GM23338 (cell line): Measurements from ENCODE around the gene GHR. TPM values are rescaled to one million over a fixed set of nuclear protein-coding genes. Genes with fewer than 3 reads are reported as not detected.

Experiments
- ATAC-seq: fragments of 200-7000 bp; cut with Tn5 transposase; 3 replicates; pipeline ENCODE4 v1.9.1; 2020
- DNase-seq: peaks from one replicate; pipeline ENCODE4 v3.0.0-alpha.2; 2015; ENCODE audit warnings: low spot score
- H2AFZ ChIP-seq: fragments of 200-600 bp; sonication (generic); 2 replicates; pipeline ENCODE4 v1.8.0; 2016; ENCODE audit warnings: antibody characterized with exemption, mild to moderate bottlenecking, moderate library complexity
- H3F3A ChIP-seq: fragments of 200-600 bp; sonication (generic); replicated peaks from 2 replicates; pipeline ENCODE4 v1.8.0; 2017; ENCODE audit warnings: antibody characterized with exemption, mixed run types, low read depth
- H3K27ac ChIP-seq: fragments of 200-600 bp; sonication (generic); 2 replicates; pipeline ENCODE4 v1.6.1; 2016; ENCODE audit warnings: low read depth
- H3K27me3 ChIP-seq: fragments of 200-600 bp; sonication (generic); 2 replicates; pipeline ENCODE4 v1.8.0; 2016; ENCODE audit warnings: mild to moderate bottlenecking, mixed run types, moderate library complexity; ENCODE audit not compliant: insufficient read depth
- H3K36me3 ChIP-seq: fragments of 200-600 bp; sonication (generic); 2 replicates; pipeline ENCODE4 v1.8.0; 2016; ENCODE audit warnings: mild to moderate bottlenecking; ENCODE audit not compliant: insufficient read depth
- H3K4me1 ChIP-seq: fragments of 200-600 bp; sonication (generic); 2 replicates; pipeline ENCODE4 v1.8.0; 2016; ENCODE audit warnings: mild to moderate bottlenecking, moderate library complexity; ENCODE audit not compliant: insufficient read depth
- H3K4me2 ChIP-seq: fragments of 200-600 bp; sonication (generic); 2 replicates; pipeline ENCODE4 v1.7.1; 2017; ENCODE audit warnings: mixed run types
- H3K4me3 ChIP-seq: fragments of 200-600 bp; sonication (generic); 2 replicates; pipeline ENCODE4 v1.6.1; 2016; ENCODE audit warnings: mixed run types
- H3K79me2 ChIP-seq: fragments of 200-600 bp; sonication (generic); replicated peaks from 2 replicates; pipeline ENCODE4 v1.8.0; 2017; ENCODE audit warnings: mild to moderate bottlenecking; ENCODE audit not compliant: insufficient read depth
- H3K9me2 ChIP-seq: fragments of 200-600 bp; sonication (generic); 2 replicates; pipeline ENCODE4 v1.8.0; 2017; ENCODE audit not compliant: insufficient read depth
- H4K20me1 ChIP-seq: fragments of 200-600 bp; sonication (generic); replicated peaks from 2 replicates; pipeline ENCODE4 v1.8.0; 2017; ENCODE audit warnings: mild to moderate bottlenecking; ENCODE audit not compliant: insufficient read depth
- H3K27ac Mint-ChIP-seq: 2 replicates; pipeline ENCODE4 v1.8.0; 2020; ENCODE audit warnings: inconsistent platforms, mild to moderate bottlenecking, moderate library complexity, mixed read lengths
- H3K27me3 Mint-ChIP-seq: 3 replicates; pipeline ENCODE4 v1.8.0; 2022; ENCODE audit warnings: low read depth, mild to moderate bottlenecking, moderate library complexity, mixed read lengths, inconsistent platforms; ENCODE audit not compliant: insufficient read depth, poor library complexity
- H3K36me3 Mint-ChIP-seq: 3 replicates; pipeline ENCODE4 v1.8.0; 2021; ENCODE audit warnings: low read depth, mild to moderate bottlenecking, inconsistent platforms, moderate library complexity, mixed read lengths
- H3K4me1 Mint-ChIP-seq: 3 replicates; pipeline ENCODE4 v1.8.0; 2020; ENCODE audit warnings: mild to moderate bottlenecking, inconsistent platforms, mixed read lengths
- H3K4me3 Mint-ChIP-seq: 3 replicates; pipeline ENCODE4 v1.8.0; 2021; ENCODE audit warnings: moderate library complexity, mild to moderate bottlenecking, inconsistent platforms, mixed read lengths
- H3K9me3 Mint-ChIP-seq: 3 replicates; pipeline ENCODE4 v1.8.0; 2020; ENCODE audit warnings: moderate library complexity, mild to moderate bottlenecking, inconsistent platforms, mixed read lengths
- CREB1 ChIP-seq: fragments of 250-450 bp; sonication (Bioruptor Pico); IDR thresholded peaks from 2 replicates; pipeline ENCODE4 v1.5.0; 2020; ENCODE audit warnings: low read depth, mild to moderate bottlenecking, moderate library complexity
- EZH2phosphoT487 ChIP-seq: fragments of 200-600 bp; sonication (generic); IDR thresholded peaks from one replicate; pipeline ENCODE4 v1.8.1; 2018; ENCODE audit warnings: antibody characterized with exemption; ENCODE audit not compliant: unreplicated experiment
- JUNB ChIP-seq: IDR thresholded peaks from one replicate; pipeline ENCODE4 v1.6.1; 2016; ENCODE audit warnings: antibody characterized with exemption; ENCODE audit not compliant: unreplicated experiment
- ZNF114 ChIP-seq: fragments of 250-450 bp; sonication (Bioruptor Pico); IDR thresholded peaks from 2 replicates; pipeline ENCODE4 v1.5.0; 2020; ENCODE audit warnings: mild to moderate bottlenecking, moderate library complexity
- polyA plus RNA-seq: library from polyadenylated mRNA; unstranded; fragments of >200 nt; fragmentation: Nextera tagmentation; extraction: Ambion mirVana; gene quantifications from 2 replicates; pipeline ENCODE4 v1.2.1, GENCODE V29; 2016
- total RNA-seq: library from RNA; depleted of rRNA; stranded (reverse); fragments of >200 nt; shearing (Covaris generic); gene quantifications from 2 replicates; pipeline ENCODE4 v1.2.3, GENCODE V29; 2014
- TF ChIP-seq, protein P1 (sequence below): IDR thresholded peaks from one replicate; pipeline ENCODE4 v1.6.1; 2018; ENCODE audit warnings: antibody characterized with exemption; ENCODE audit not compliant: unreplicated experiment
- TF ChIP-seq, protein P2 (sequence below): fragments of 250-450 bp; sonication (Bioruptor Pico); IDR thresholded peaks from 2 replicates; pipeline ENCODE4 v1.5.0; 2020; ENCODE audit warnings: mild to moderate bottlenecking, moderate library complexity

Gene GHR
- total and polyA plus RNA-seq, 2 experiments from 2014 or later = 0.21 to 1.9 TPM

GRCh38 chr5:42566652-42567295 lies 143.5 kb downstream of the GHR start:
- H3K79me2 ChIP-seq = no peaks in the 10 kb centered on the region
- no peaks in the 10 kb centered on the region for H3K36me3 ChIP-seq
- H3K4me3 ChIP-seq = no peak overlapping the region
- Mint-ChIP-seq H3K27ac (no peak overlapping the region), H3K9me3 (peaks cover 6% of the 10 kb centered on the region; the same call in 2 of the 3 replicates), H3K4me3 (no peak overlapping the region), H3K36me3 (no peaks in the 10 kb centered on the region), H3K4me1 (no peaks in the 10 kb centered on the region), H3K27me3 (no peaks in the 10 kb centered on the region)
- TF ChIP-seq, protein P1, sequence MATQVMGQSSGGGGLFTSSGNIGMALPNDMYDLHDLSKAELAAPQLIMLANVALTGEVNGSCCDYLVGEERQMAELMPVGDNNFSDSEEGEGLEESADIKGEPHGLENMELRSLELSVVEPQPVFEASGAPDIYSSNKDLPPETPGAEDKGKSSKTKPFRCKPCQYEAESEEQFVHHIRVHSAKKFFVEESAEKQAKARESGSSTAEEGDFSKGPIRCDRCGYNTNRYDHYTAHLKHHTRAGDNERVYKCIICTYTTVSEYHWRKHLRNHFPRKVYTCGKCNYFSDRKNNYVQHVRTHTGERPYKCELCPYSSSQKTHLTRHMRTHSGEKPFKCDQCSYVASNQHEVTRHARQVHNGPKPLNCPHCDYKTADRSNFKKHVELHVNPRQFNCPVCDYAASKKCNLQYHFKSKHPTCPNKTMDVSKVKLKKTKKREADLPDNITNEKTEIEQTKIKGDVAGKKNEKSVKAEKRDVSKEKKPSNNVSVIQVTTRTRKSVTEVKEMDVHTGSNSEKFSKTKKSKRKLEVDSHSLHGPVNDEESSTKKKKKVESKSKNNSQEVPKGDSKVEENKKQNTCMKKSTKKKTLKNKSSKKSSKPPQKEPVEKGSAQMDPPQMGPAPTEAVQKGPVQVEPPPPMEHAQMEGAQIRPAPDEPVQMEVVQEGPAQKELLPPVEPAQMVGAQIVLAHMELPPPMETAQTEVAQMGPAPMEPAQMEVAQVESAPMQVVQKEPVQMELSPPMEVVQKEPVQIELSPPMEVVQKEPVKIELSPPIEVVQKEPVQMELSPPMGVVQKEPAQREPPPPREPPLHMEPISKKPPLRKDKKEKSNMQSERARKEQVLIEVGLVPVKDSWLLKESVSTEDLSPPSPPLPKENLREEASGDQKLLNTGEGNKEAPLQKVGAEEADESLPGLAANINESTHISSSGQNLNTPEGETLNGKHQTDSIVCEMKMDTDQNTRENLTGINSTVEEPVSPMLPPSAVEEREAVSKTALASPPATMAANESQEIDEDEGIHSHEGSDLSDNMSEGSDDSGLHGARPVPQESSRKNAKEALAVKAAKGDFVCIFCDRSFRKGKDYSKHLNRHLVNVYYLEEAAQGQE = no peak
- TF ChIP-seq JUNB (no peak), EZH2phosphoT487 (no peak), ZNF114 (no peak), CREB1 (CRISPR knock-in tag) (no peak)
- TF ChIP-seq, protein P2, sequence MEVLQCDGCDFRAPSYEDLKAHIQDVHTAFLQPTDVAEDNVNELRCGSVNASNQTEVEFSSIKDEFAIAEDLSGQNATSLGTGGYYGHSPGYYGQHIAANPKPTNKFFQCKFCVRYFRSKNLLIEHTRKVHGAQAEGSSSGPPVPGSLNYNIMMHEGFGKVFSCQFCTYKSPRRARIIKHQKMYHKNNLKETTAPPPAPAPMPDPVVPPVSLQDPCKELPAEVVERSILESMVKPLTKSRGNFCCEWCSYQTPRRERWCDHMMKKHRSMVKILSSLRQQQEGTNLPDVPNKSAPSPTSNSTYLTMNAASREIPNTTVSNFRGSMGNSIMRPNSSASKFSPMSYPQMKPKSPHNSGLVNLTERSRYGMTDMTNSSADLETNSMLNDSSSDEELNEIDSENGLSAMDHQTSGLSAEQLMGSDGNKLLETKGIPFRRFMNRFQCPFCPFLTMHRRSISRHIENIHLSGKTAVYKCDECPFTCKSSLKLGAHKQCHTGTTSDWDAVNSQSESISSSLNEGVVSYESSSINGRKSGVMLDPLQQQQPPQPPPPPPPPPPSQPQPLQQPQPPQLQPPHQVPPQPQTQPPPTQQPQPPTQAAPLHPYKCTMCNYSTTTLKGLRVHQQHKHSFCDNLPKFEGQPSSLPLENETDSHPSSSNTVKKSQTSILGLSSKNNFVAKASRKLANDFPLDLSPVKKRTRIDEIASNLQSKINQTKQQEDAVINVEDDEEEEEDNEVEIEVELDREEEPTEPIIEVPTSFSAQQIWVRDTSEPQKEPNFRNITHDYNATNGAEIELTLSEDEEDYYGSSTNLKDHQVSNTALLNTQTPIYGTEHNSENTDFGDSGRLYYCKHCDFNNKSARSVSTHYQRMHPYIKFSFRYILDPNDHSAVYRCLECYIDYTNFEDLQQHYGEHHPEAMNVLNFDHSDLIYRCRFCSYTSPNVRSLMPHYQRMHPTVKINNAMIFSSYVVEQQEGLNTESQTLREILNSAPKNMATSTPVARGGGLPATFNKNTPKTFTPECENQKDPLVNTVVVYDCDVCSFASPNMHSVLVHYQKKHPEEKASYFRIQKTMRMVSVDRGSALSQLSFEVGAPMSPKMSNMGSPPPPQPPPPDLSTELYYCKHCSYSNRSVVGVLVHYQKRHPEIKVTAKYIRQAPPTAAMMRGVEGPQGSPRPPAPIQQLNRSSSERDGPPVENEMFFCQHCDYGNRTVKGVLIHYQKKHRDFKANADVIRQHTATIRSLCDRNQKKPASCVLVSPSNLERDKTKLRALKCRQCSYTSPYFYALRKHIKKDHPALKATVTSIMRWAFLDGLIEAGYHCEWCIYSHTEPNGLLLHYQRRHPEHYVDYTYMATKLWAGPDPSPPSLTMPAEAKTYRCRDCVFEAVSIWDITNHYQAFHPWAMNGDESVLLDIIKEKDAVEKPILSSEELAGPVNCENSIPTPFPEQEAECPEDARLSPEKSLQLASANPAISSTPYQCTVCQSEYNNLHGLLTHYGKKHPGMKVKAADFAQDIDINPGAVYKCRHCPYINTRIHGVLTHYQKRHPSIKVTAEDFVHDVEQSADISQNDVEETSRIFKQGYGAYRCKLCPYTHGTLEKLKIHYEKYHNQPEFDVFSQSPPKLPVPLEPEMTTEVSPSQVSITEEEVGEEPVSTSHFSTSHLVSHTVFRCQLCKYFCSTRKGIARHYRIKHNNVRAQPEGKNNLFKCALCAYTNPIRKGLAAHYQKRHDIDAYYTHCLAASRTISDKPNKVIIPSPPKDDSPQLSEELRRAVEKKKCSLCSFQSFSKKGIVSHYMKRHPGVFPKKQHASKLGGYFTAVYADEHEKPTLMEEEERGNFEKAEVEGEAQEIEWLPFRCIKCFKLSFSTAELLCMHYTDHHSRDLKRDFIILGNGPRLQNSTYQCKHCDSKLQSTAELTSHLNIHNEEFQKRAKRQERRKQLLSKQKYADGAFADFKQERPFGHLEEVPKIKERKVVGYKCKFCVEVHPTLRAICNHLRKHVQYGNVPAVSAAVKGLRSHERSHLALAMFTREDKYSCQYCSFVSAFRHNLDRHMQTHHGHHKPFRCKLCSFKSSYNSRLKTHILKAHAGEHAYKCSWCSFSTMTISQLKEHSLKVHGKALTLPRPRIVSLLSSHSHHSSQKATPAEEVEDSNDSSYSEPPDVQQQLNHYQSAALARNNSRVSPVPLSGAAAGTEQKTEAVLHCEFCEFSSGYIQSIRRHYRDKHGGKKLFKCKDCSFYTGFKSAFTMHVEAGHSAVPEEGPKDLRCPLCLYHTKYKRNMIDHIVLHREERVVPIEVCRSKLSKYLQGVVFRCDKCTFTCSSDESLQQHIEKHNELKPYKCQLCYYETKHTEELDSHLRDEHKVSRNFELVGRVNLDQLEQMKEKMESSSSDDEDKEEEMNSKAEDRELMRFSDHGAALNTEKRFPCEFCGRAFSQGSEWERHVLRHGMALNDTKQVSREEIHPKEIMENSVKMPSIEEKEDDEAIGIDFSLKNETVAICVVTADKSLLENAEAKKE (CRISPR knock-in tag) = no peak
- H3K4me2 ChIP-seq = no peak overlapping the region
- H3K27me3 ChIP-seq = no peaks in the 10 kb centered on the region
- ATAC-seq (no peak), DNase-seq (no peak)
- no peaks in the 10 kb centered on the region for H3K9me2 ChIP-seq
- no peak overlapping the region for H3K27ac ChIP-seq
- no peaks in the 10 kb centered on the region for H4K20me1 ChIP-seq
- H2AFZ ChIP-seq = no peak overlapping the region
- H3F3A ChIP-seq = no peaks in the 10 kb centered on the region
- H3K4me1 ChIP-seq = no peaks in the 10 kb centered on the region
